Loucy (cell line): ENCODE data around the gene CCDC47.

ENCODE experiments used
- CTCF ChIP-seq: fragments of 200-600 bp; sonication (generic); conservative IDR thresholded peaks from 2 replicates; pipeline ENCODE4 v1.5.1; 2014; ENCODE audit warnings: mild to moderate bottlenecking, antibody characterized with exemption, low read length
- EZH2phosphoT487 ChIP-seq: fragments of 200-600 bp; IDR thresholded peaks from 2 replicates; pipeline ENCODE4 v1.6.1; 2018; ENCODE audit warnings: antibody characterized with exemption, mild to moderate bottlenecking, moderate library complexity, borderline replicate concordance

GRCh38 chr17:63822537-63822936, 49.1 kb upstream of the CCDC47 start:
- no peak for TF ChIP-seq EZH2phosphoT487
- no peak for TF ChIP-seq CTCF
